Heart right ventricle (tissue), 16 donors: ENCODE data around the gene BAD. TPM values are rescaled to one million over a fixed set of nuclear protein-coding genes. Genes with fewer than 3 reads are reported as not detected.

ENCODE experiments used
- ATAC-seq, 8 donors: fragments of 200-7000 bp; cut with Tn5 transposase; one replicate each; pipeline ENCODE4 v1.9.1; 2020; ENCODE audit warnings: mild to moderate bottlenecking in 8 of 8, moderate library complexity in 8 of 8, moderate number of reproducible peaks in 1 of 8
- DNase-seq, 2 donors: peaks; one replicate each; pipeline ENCODE4 v3.0.0-alpha.2; 2020
- H3K27ac ChIP-seq, 10 donors: fragments of 200-600 bp; sonication (generic) in 2 of 10; one replicate each; pipeline versions ENCODE4 v1.5.0 to v1.8.0; 2020 to 2022; ENCODE audit warnings: mild to moderate bottlenecking in 3 of 10
- H3K27me3 ChIP-seq, 7 donors: fragments of 200-600 bp; one replicate each; pipeline ENCODE4 v1.8.0; 2021 to 2022; ENCODE audit warnings: mild to moderate bottlenecking in 2 of 7
- H3K36me3 ChIP-seq, 9 donors: fragments of 200-600 bp; sonication (generic) in 1 of 9; one replicate each; pipeline versions ENCODE4 v1.5.0 to v1.8.0; 2020 to 2022; ENCODE audit warnings: mild to moderate bottlenecking in 2 of 9
- H3K4me1 ChIP-seq, 9 donors: fragments of 200-600 bp; sonication (generic) in 1 of 9; one replicate each; pipeline versions ENCODE4 v1.5.0 to v1.8.0; 2020 to 2022; ENCODE audit warnings: mild to moderate bottlenecking in 4 of 9
- H3K4me3 ChIP-seq, 10 donors: fragments of 200-600 bp; sonication (generic) in 2 of 10; one replicate each; pipeline versions ENCODE4 v1.5.0 to v1.8.0; 2020 to 2022; ENCODE audit warnings: mild to moderate bottlenecking in 7 of 10, moderate library complexity in 2 of 10
- H3K9me3 ChIP-seq, 11 donors: fragments of 200-600 bp in 10 of 11; sonication (generic) in 2 of 11; one replicate each; pipeline versions ENCODE4 v1.5.0 to v1.8.0; 2013 to 2022; ENCODE audit warnings: mild to moderate bottlenecking in 2 of 11, control low read depth in 1 of 11, moderate library complexity in 1 of 11
- WGBS, 2 donors: extraction: QIAGEN DNeasy Blood & Tissue Kit; methylation state at CpG; one replicate each; pipeline ENCODE4 v1.1.7; 2013; ENCODE audit warnings: inconsistent platforms in 1 of 2; 5-methylcytosine and 5-hydroxymethylcytosine counted together
- intact Hi-C, 10 donors: fragments of 100-400 bp; cut with DNase I; formaldehyde crosslinking; loops; one replicate each; pipeline versions ENCODE4 v1.11.1 to v1.14.2; 2022
- polyA plus RNA-seq, 2 donors: library from polyadenylated mRNA; stranded (reverse); fragments of 200-250 nt; gene quantifications; one replicate each; pipeline ENCODE4 v1.2.3, GENCODE V29; 2013
- total RNA-seq, 10 donors: library from RNA; stranded (reverse); fragmentation: NEBNext Ultra II Directional in 3 of 10; extraction: Animal tissue kit (Norgen Biotek cat#: 25700) in 3 of 10; gene quantifications; one replicate each; pipeline versions ENCODE4 v1.2.1 to v1.2.4, GENCODE V29; 2021 to 2023
- TF ChIP-seq, protein P1 (sequence below), 9 donors: fragments of 200-600 bp; sonication (generic) in 2 of 9; IDR thresholded peaks; one replicate each; pipeline versions ENCODE4 v1.5.0 to v1.8.0; 2021 to 2022; ENCODE audit warnings: antibody characterized with exemption in 9 of 9, mild to moderate bottlenecking in 5 of 9, moderate library complexity in 1 of 9
- donor health status: Arrhythmogenic right ventricular cardiomyopathy.
- donor health status: ischemic (EF 13 %, LVEDD 7.1; RV severe dilation, severe dysfunction).
- donor health status: healthy with polysubstance abuse.
- donor health status: DM: no; HTN: yes; CAD: no.
- donor health status: DM: no; HTN: no; CAD: no.
- donor health status: ischemic (EF 25% LVEDD 6.9; RV normal size, moderate dysfunction).
- donor health status: ischemic (EF 25% LVEDD 5.7; RV mildly dilated, moderate dysfunction).
- donor health status: healthy.
- donor health status: DM: yes; HTN: yes; CAD: no.
- donor health status: Ischemic cardiomyopathy.
- donor health status: ischemic (EF 35%, LVEDD 5.7; RV mildly dilated, moderate dysfunction).
- donor health status: nonischemic (EF 11% LVEDD 7.7; RV severe dilation, severe dysfunction).
- donor health status: DM: yes; HTN: yes; CAD: no.
- donor health status: PGD.
- donor health status: ischemic (EF 29% LVEDD 5.4; RV normal size, mild dysfunction).
- donor health status: nonischemic (EF 23%, LVEDD 6.1; RV moderate dilation, normal function).

The BAD gene
- total and polyA plus RNA-seq, 12 donors: 40.7 to 106 (median 58.9) TPM

DNA sequence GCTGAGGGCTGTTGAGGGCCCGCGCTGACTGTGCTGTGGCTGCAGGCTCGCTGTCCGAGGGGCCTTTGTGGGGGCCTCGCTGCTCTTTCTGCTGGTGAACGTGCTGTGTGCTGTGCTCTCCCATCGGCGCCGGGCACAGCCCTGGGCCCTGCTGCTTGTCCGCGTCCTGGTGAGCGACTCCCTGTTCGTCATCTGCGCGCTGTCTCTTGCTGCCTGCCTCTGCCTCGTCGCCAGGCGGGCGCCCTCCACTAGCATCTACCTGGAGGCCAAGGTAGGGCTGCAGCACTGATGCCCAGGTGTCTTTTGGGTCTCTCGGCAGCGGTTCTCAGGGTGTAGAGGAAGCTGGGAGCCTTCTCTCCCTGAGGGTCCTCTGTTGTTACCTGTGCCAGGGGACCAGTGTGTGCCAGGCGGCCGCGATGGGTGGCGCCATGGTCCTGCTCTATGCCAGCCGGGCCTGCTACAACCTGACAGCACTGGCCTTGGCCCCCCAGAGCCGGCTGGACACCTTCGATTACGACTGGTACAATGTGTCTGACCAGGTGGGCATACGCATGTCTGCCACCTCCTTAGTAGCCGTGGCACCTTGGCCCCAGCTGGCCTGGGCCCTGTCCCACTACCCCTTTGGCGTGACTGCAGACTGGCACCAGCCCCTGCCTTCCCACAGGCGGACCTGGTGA is 3.3 kb upstream of the BAD start:
- TF ChIP-seq, protein P1, sequence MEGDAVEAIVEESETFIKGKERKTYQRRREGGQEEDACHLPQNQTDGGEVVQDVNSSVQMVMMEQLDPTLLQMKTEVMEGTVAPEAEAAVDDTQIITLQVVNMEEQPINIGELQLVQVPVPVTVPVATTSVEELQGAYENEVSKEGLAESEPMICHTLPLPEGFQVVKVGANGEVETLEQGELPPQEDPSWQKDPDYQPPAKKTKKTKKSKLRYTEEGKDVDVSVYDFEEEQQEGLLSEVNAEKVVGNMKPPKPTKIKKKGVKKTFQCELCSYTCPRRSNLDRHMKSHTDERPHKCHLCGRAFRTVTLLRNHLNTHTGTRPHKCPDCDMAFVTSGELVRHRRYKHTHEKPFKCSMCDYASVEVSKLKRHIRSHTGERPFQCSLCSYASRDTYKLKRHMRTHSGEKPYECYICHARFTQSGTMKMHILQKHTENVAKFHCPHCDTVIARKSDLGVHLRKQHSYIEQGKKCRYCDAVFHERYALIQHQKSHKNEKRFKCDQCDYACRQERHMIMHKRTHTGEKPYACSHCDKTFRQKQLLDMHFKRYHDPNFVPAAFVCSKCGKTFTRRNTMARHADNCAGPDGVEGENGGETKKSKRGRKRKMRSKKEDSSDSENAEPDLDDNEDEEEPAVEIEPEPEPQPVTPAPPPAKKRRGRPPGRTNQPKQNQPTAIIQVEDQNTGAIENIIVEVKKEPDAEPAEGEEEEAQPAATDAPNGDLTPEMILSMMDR (IDR thresholded peaks at IDR 0.05): no peak
- 95 to 97% methylated on average over 33 of the region's 33 CpGs for WGBS, 2 donors
- no peak for DNase-seq
- H3K36me3 ChIP-seq: peaks cover 0 to 13% (median 0%) of the 10 kb centered on the region in 9 donors
- intact Hi-C loops: no loop called here
- no peaks in the 10 kb centered on the region for H3K9me3 ChIP-seq
- H3K27ac ChIP-seq: no peak overlapping the region
- no peak for ATAC-seq
- no peak overlapping the region for H3K4me3 ChIP-seq
- peaks cover 17 to 32% (median 30%) of the 10 kb centered on the region in 7 donors for H3K27me3 ChIP-seq
- peaks cover 18 to 46% (median 39%) of the 10 kb centered on the region in 9 donors for H3K4me1 ChIP-seq

DNA sequence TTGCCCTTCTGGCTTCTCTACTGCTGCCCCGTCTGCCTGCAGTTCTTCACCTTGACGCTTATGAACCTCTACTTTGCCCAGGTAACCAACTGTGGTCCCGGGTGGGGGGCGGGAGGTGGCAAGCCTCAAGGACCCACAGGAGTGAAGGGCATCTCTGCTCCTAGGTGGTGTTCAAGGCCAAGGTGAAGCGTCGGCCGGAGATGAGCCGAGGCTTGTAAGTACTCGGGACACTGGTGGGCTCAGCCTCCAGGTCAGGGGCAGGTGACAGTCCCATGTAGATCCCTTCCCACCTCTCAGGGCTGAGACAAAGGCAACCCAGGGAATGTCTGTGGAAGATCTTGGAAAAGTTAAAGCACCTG is 2.3 kb upstream of the BAD start:
- 91 to 92% methylated on average over 9 of the region's 9 CpGs for WGBS, 2 donors
- no peak overlapping the region for H3K4me3 ChIP-seq
- TF ChIP-seq, protein P1 (IDR thresholded peaks at IDR 0.05): no peak
- no peak for DNase-seq
- intact Hi-C loops: no loop called here
- no peaks in the 10 kb centered on the region for H3K9me3 ChIP-seq
- peaks cover 9 to 22% (median 20%) of the 10 kb centered on the region in 7 donors for H3K27me3 ChIP-seq
- no peak for ATAC-seq
- no peak overlapping the region for H3K27ac ChIP-seq
- peaks cover 0 to 23% (median 0%) of the 10 kb centered on the region in 9 donors for H3K36me3 ChIP-seq
- peaks cover 18 to 46% (median 34%) of the 10 kb centered on the region in 9 donors for H3K4me1 ChIP-seq

DNA sequence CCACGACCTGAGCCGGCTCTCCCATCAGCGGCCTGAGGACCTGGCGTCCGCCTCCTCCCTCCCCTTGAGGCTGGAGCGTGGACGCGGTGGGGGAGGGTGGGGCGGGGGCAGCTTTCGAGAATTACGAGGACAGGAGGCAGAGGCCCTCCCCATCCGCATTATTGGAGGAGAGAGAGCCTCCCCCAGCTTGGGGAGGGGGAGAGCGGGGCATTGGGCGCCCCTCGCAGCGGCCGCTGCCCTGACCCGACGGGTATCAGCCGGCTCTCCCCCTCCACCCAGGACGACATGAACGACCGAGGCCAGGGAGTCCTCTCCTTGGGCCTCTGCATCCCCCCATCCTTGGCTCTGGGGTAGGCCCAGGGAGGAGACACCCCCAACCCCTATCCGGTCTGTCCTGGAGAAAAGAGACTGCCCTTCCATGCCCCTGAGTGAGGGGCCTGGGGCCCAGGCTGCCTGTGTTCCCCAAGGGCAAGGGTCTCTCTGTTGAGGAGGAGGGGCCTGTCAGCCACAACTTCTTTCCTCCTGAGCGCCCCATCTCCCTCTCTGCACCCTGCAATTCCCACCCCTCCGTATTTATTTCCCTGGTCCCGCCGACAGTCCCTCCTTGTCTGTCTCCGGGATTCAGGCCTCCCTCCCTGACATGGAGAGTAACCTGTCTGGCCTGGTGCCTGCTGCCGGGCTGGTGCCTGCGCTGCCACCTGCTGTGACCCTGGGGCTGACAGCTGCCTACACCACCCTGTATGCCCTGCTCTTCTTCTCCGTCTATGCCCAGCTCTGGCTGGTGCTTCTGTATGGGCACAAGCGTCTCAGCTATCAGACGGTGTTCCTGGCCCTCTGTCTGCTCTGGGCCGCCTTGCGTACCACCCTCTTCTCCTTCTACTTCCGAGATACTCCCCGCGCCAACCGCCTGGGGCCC is 1.7 kb upstream of the BAD start:
- Histone ChIP-seq H3K4me3 (peak overlapping the region; percentile 39 to 91 (median 74)), H3K27ac (peak overlapping the region; percentile 84 to 99 (median 95)), H3K4me1 (peaks cover 14 to 48% (median 31%) of the 10 kb centered on the region in 9 donors), H3K9me3 (no peaks in the 10 kb centered on the region), H3K36me3 (peaks cover 0 to 30% (median 0%) of the 10 kb centered on the region in 9 donors), H3K27me3 (peaks cover 3 to 16% (median 13%) of the 10 kb centered on the region in 7 donors)
- TF ChIP-seq, protein P1 (IDR thresholded peaks at IDR 0.05): no peak
- intact Hi-C loops: loop anchor here in 5 of 10 donors (1.0 to 2.0 kb wide), 3 partner anchors 15 to 19 kb away; partner anchors contain the start of gene ESRRA (in 2 of the 5)
- DNase-seq (no peak), ATAC-seq (peak in 3 of 8 donors; percentile 1 to 9 (median 1))
- 25 to 36% methylated on average over 29 to 40 of the region's 40 CpGs for WGBS, 2 donors
